Peyer's patch (tissue), 4 donors: ENCODE results near the gene MEGF6.

Source experiments
- CTCF ChIP-seq, 6 experiments: fragments of 450-650 bp in 4 of 6; fragments of 200-600 bp in 2 of 6; sonication (generic) in 1 of 6; IDR thresholded peaks; one replicate each; pipeline ENCODE4 v1.5.1; 2017 to 2019; ENCODE audit warnings: antibody characterized with exemption in 6 of 6, mild to moderate bottlenecking in 3 of 6, moderate library complexity in 1 of 6
- POLR2A ChIP-seq, 2 donors: fragments of 450-650 bp; IDR thresholded peaks; one replicate each; pipeline ENCODE4 v1.5.1; 2017; ENCODE audit warnings: antibody characterized with exemption in 2 of 2, mild to moderate bottlenecking in 2 of 2, moderate library complexity in 2 of 2

DNA sequence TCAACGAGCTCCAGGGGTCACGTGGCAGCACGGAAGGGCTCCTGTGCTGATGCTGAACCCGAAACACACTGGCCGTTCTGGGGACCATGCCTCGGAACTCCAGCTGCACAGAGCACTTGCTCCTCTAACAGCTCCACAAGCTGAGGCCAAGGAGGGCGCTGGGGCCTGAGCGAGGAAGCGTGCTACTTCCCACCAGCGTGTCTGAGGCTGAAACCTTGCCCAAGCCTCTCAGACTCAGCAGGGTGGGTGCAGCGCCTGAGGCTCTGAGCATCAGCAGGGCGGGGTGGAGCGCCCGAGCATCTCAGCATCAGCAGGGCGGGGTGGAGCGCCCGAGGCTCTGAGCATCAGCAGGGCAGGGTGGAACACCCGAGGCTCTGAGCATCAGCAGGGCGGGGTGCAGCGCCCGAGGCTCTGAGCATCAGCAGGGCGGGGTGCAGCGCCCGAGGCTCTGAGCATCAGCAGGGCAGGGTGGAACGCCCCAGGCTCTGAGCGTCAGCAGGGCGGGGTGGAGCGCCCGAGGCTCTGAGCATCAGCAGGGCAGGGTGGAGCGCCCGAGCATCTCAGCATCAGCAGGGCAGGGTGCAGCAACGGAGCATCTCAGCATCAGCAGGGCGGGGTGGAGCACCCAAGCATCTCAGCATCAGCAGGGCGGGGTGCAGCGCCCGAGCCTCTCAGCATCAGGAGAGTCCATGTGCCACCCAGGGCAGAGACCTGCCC lies 29.0 kb upstream of the MEGF6 start:
- TF ChIP-seq CTCF (IDR thresholded peaks at IDR 0.05) (no peak), POLR2A (IDR thresholded peaks at IDR 0.05) (no peak)
